Measurements from ENCODE around the gene F2RL3. TPM values are rescaled to one million over a fixed set of nuclear protein-coding genes. Genes with fewer than 3 reads are reported as not detected.

F2RL3 gene
- polyA plus RNA-seq, 1 donor (not counting 4 experiments of a cell fraction or from before 2014, with no cell fraction given): not detected

- Histone ChIP-seq H3K9ac (ENCODE audit: control insufficient read depth, extremely low read depth, insufficient read depth, low read length) (no peak overlapping the region), H3K4me2 (ENCODE audit: control insufficient read depth, extremely low read depth, insufficient read depth, low read depth, low read length) (no peak overlapping the region), H3K9me1 (ENCODE audit: control insufficient read depth, extremely low read depth, insufficient read depth, low read length) (no peaks in the 10 kb centered on the region), H3K9me3 (ENCODE audit: control insufficient read depth, low read depth, low read length) (no peaks in the 10 kb centered on the region), H3K4me1 (ENCODE audit: control insufficient read depth, extremely low read depth, insufficient read depth, low read length) (no peaks in the 10 kb centered on the region), H3K36me3 (ENCODE audit: control insufficient read depth in 2 of 2, extremely low read depth in 1 of 2, insufficient read depth in 2 of 2, low read length in 2 of 2) (peaks cover 34 to 35% of the 10 kb centered on the region in 2 experiments), H3K79me2 (ENCODE audit: control insufficient read depth, insufficient read depth, low read length) (peaks cover 12% of the 10 kb centered on the region), H3K27ac (ENCODE audit: control insufficient read depth, insufficient read depth, low read length) (no peak overlapping the region), H4K20me1 (ENCODE audit: control insufficient read depth, extremely low read depth, insufficient read depth, low read length) (no peaks in the 10 kb centered on the region), H3K27me3 (ENCODE audit: control insufficient read depth, extremely low read depth, insufficient read depth, low read length) (no peaks in the 10 kb centered on the region), H2AFZ (ENCODE audit: control insufficient read depth, low read length) (no peak overlapping the region), H3K4me3 (ENCODE audit: control insufficient read depth in 2 of 3, extremely low read depth in 1 of 3, insufficient read depth in 2 of 3, low read depth in 1 of 3, low read length in 3 of 3) (no peak overlapping the region)
- dilution Hi-C loops (cut with MboI; ENCODE audit: extremely low pct_ligation_motif_present, low sequenced_read_pairs): no loop called here
- no peak for DNase-seq (ENCODE audit: low read depth, low spot score)
- FAIRE-seq: no peak
- TF ChIP-seq EZH2 (IDR thresholded peaks at IDR 0.05; ENCODE audit: low read length) (no peak), CTCF (optimal IDR thresholded peaks at IDR 0.05 in 1 of 3, IDR thresholded peaks at IDR 0.05 in 1 of 3, conservative IDR thresholded peaks at IDR 0.05 in 1 of 3; ENCODE audit: extremely low read depth in 1 of 3, insufficient read depth in 2 of 3, low read length in 3 of 3) (no peak)
These were observed 20.2 kb upstream of the F2RL3 start for GRCh38 chr19:16868423-16869130.

GRCh38 chr19:16869331-16869972 is 19.3 kb upstream of the F2RL3 start:
- no peak overlapping the region for H3K4me3 ChIP-seq (ENCODE audit: control insufficient read depth in 2 of 3, extremely low read depth in 1 of 3, insufficient read depth in 2 of 3, low read depth in 1 of 3, low read length in 3 of 3)
- no peaks in the 10 kb centered on the region for H3K9me1 ChIP-seq (ENCODE audit: control insufficient read depth, extremely low read depth, insufficient read depth, low read length)
- TF ChIP-seq CTCF (optimal IDR thresholded peaks at IDR 0.05 in 1 of 3, IDR thresholded peaks at IDR 0.05 in 1 of 3, conservative IDR thresholded peaks at IDR 0.05 in 1 of 3; ENCODE audit: extremely low read depth in 1 of 3, insufficient read depth in 2 of 3, low read length in 3 of 3) (no peak), EZH2 (IDR thresholded peaks at IDR 0.05; ENCODE audit: low read length) (no peak)
- peaks cover 35 to 42% of the 10 kb centered on the region in 2 experiments for H3K36me3 ChIP-seq (ENCODE audit: control insufficient read depth in 2 of 2, extremely low read depth in 1 of 2, insufficient read depth in 2 of 2, low read length in 2 of 2)
- H3K27ac ChIP-seq (ENCODE audit: control insufficient read depth, insufficient read depth, low read length): no peak overlapping the region
- H3K4me2 ChIP-seq (ENCODE audit: control insufficient read depth, extremely low read depth, insufficient read depth, low read depth, low read length): no peak overlapping the region
- no peak for DNase-seq (ENCODE audit: low read depth, low spot score)
- no peaks in the 10 kb centered on the region for H3K27me3 ChIP-seq (ENCODE audit: control insufficient read depth, extremely low read depth, insufficient read depth, low read length)
- H3K79me2 ChIP-seq (ENCODE audit: control insufficient read depth, insufficient read depth, low read length): peaks cover 20% of the 10 kb centered on the region
- H3K9me3 ChIP-seq (ENCODE audit: control insufficient read depth, low read depth, low read length): no peaks in the 10 kb centered on the region
- H2AFZ ChIP-seq (ENCODE audit: control insufficient read depth, low read length): no peak overlapping the region
- H3K9ac ChIP-seq (ENCODE audit: control insufficient read depth, extremely low read depth, insufficient read depth, low read length): no peak overlapping the region
- no peaks in the 10 kb centered on the region for H3K4me1 ChIP-seq (ENCODE audit: control insufficient read depth, extremely low read depth, insufficient read depth, low read length)
- dilution Hi-C loops (cut with MboI; ENCODE audit: extremely low pct_ligation_motif_present, low sequenced_read_pairs): no loop called here
- no peak for FAIRE-seq
- H4K20me1 ChIP-seq (ENCODE audit: control insufficient read depth, extremely low read depth, insufficient read depth, low read length): no peaks in the 10 kb centered on the region

Data from keratinocyte (primary cell).